GM08714 (cell line): ENCODE results near the gene SLC25A25.

ENCODE experiments used
- H3K4me3 ChIP-seq: fragments of 200-500 bp; sonication (Bioruptor generic); 2 replicates; pipeline ENCODE4 v1.5.1; 2014; ENCODE audit warnings: mild to moderate bottlenecking, low read length, inconsistent platforms
- ZNF274 ChIP-seq: IDR thresholded peaks from 2 replicates; pipeline ENCODE4 v1.6.1; 2012; ENCODE audit warnings: mild to moderate bottlenecking, low read depth, low read length

SLC25A25 gene

GRCh38 chr9:128059365-128059983 lies 8.6 kb upstream of the SLC25A25 start:
- TF ChIP-seq ZNF274: no peak
- no peak overlapping the region for H3K4me3 ChIP-seq

GRCh38 chr9:128061275-128061960 lies 6.6 kb upstream of the SLC25A25 start:
- no peak for TF ChIP-seq ZNF274
- H3K4me3 ChIP-seq: no peak overlapping the region

GRCh38 chr9:128062279-128062678 lies 5.8 kb upstream of the SLC25A25 start:
- no peak overlapping the region for H3K4me3 ChIP-seq

GRCh38 chr9:128062846-128063831 lies 4.9 kb upstream of the SLC25A25 start:
- TF ChIP-seq ZNF274: no peak
- no peak overlapping the region for H3K4me3 ChIP-seq

More at GRCh38 chr9:128062279-128062678, 5.8 kb upstream of the SLC25A25 start:
- TF ChIP-seq ZNF274: no peak

- H3K4me3 ChIP-seq: peak overlapping the region; percentile 65; the same call in 1 of the 2 replicates
- TF ChIP-seq ZNF274: no peak
Observed at GRCh38 chr9:128065907-128066712, 1.9 kb upstream of the SLC25A25 start.

- TF ChIP-seq ZNF274: no peak
- H3K4me3 ChIP-seq: peak within 1 kb of the TSS; percentile 94
Observed at GRCh38 chr9:128066713-128067644, 1.1 kb upstream of the SLC25A25 start, which contains the start of gene NAIF1. Gene NAIF1 (minus strand): TSS chr9:128067320. CDS start chr9:128067101, 219 bp downstream.

- TF ChIP-seq ZNF274: no peak
- peak overlapping the region; percentile 71 for H3K4me3 ChIP-seq
Observed at GRCh38 chr9:128068386-128069205, 564 bp downstream of the SLC25A25 start.

- peak overlapping the region; percentile 4; the same call in 1 of the 2 replicates for H3K4me3 ChIP-seq
- TF ChIP-seq ZNF274: no peak
Observed at GRCh38 chr9:128070874-128071273, 2.8 kb downstream of the SLC25A25 start.

GRCh38 chr9:128071475-128071874 lies 3.4 kb downstream of the SLC25A25 start:
- peak overlapping the region; percentile 62; the same call in 1 of the 2 replicates for H3K4me3 ChIP-seq

GRCh38 chr9:128072144-128073021 lies 4.4 kb downstream of the SLC25A25 start:
- no peak for TF ChIP-seq ZNF274
- H3K4me3 ChIP-seq: peak overlapping the region; percentile 62; the same call in 1 of the 2 replicates
